H1 (cell line): ENCODE measurements around the gene PGK1. TPM values are rescaled to one million over a fixed set of nuclear protein-coding genes. Genes with fewer than 3 reads are reported as not detected.

Experiments used
- CTCF ChIA-PET: fragments of 300-600 bp; sonication (Branson Sonifier 250); formaldehyde crosslinking; loops from one replicate; lab custom pipeline; 2021; ENCODE audit not compliant: partially characterized antibody; lab: Charles Lee
- POLR2A ChIA-PET: fragments of 300-600 bp; sonication (Branson Sonifier 250); formaldehyde crosslinking; loops from one replicate; lab custom pipeline; 2021; ENCODE audit warnings: inconsistent platforms; ENCODE audit not compliant: partially characterized antibody; lab: Charles Lee
- DNase-seq, 2 experiments: peaks; one replicate each; pipeline versions ENCODE4 v3.0.0 to v3.0.0-alpha.2; 2010 to 2022; ENCODE audit warnings: low spot score in 2 of 2, low read depth in 1 of 2, mixed read lengths in 1 of 2
- FAIRE-seq: peaks from 2 replicates; lab custom pipeline; 2011; peaks lifted over from hg19 to GRCh38; lab: Jason Lieb, UNC
- H2AFZ ChIP-seq: 2 replicates; pipeline ENCODE4 v1.8.1; 2012; ENCODE audit warnings: low read length, inconsistent platforms
- H2AK5ac ChIP-seq: 2 replicates; pipeline ENCODE4 v1.6.1; 2013; ENCODE audit warnings: low read depth, low read length
- H2BK120ac ChIP-seq: replicated peaks from 2 replicates; pipeline ENCODE3; 2013; ENCODE audit warnings: low read depth, low read length, inconsistent platforms
- H2BK12ac ChIP-seq: 2 replicates; pipeline ENCODE4 v1.6.1; 2013; ENCODE audit warnings: low read depth, low read length
- H2BK15ac ChIP-seq: 2 replicates; pipeline ENCODE4 v1.6.1; 2013; ENCODE audit warnings: low read length
- H2BK20ac ChIP-seq: 2 replicates; pipeline ENCODE4 v1.6.1; 2013; ENCODE audit warnings: low read length
- H2BK5ac ChIP-seq: 2 replicates; pipeline ENCODE4 v1.6.1; 2013; ENCODE audit warnings: low read depth, low read length
- H3K14ac ChIP-seq: 2 replicates; pipeline ENCODE4 v1.6.1; 2013; ENCODE audit warnings: inconsistent platforms; ENCODE audit not compliant: insufficient read length
- H3K18ac ChIP-seq: 2 replicates; pipeline ENCODE4 v1.6.1; 2013; ENCODE audit warnings: low read length; ENCODE audit errors: extremely low read depth
- H3K23ac ChIP-seq: 2 replicates; pipeline ENCODE4 v1.6.1; 2013; ENCODE audit warnings: inconsistent platforms; ENCODE audit not compliant: insufficient read length
- H3K23me2 ChIP-seq: 2 replicates; pipeline ENCODE4 v1.6.1; 2013; ENCODE audit warnings: low read depth, low read length
- H3K27ac ChIP-seq: 2 replicates; pipeline ENCODE4 v1.6.1; 2011; ENCODE audit warnings: low read depth, low read length, inconsistent platforms
- H3K27me3 ChIP-seq, 4 experiments: replicated peaks in 1 of 4; 1 replicate in 1 of 4; 2 replicates in 3 of 4; pipeline versions ENCODE4 v1.6.1 to v1.8.1; 2011 to 2013; ENCODE audit warnings: low read length in 3 of 4, mild to moderate bottlenecking in 3 of 4, inconsistent platforms in 2 of 4, mixed read lengths in 2 of 4, moderate library complexity in 1 of 4; ENCODE audit not compliant: control insufficient read depth in 3 of 4, insufficient read depth in 3 of 4; ENCODE audit errors: extremely low read depth in 1 of 4
- H3K36me3 ChIP-seq, 4 experiments: 2 replicates each; pipeline versions ENCODE4 v1.6.1 to v1.8.1; 2011 to 2013; ENCODE audit warnings: mild to moderate bottlenecking in 4 of 4, low read length in 3 of 4, moderate library complexity in 2 of 4, control low read depth in 1 of 4, inconsistent platforms in 1 of 4; ENCODE audit not compliant: insufficient read depth in 4 of 4, control insufficient read depth in 2 of 4
- H3K4ac ChIP-seq: replicated peaks from 2 replicates; pipeline ENCODE3; 2013; ENCODE audit warnings: low read length, low read depth, mixed read lengths, inconsistent platforms; ENCODE audit not compliant: insufficient read length
- H3K4me1 ChIP-seq, 4 experiments: replicated peaks in 1 of 4; 1 replicate in 1 of 4; 2 replicates in 3 of 4; pipeline versions ENCODE4 v1.6.1 to v1.8.1; 2011 to 2013; ENCODE audit warnings: low read length in 3 of 4, inconsistent platforms in 2 of 4, mixed read lengths in 1 of 4; ENCODE audit not compliant: insufficient read depth in 4 of 4, control insufficient read depth in 3 of 4
- H3K4me2 ChIP-seq, 2 experiments: 2 replicates each; pipeline versions ENCODE4 v1.6.1 to v1.8.1; 2011 to 2013; ENCODE audit warnings: low read depth in 2 of 2, low read length in 2 of 2, control low read depth in 1 of 2, inconsistent platforms in 1 of 2, mild to moderate bottlenecking in 1 of 2; ENCODE audit not compliant: insufficient read depth in 1 of 2
- H3K4me3 ChIP-seq, 4 experiments: fragments of 200-600, 300-600 bp in 1 of 4; sonication (generic), shearing (Covaris generic), sonication (Bioruptor Twin) in 1 of 4; 2 replicates each; pipeline versions ENCODE4 v1.5.1 to v1.8.1; 2011 to 2016; ENCODE audit warnings: low read length in 4 of 4, low read depth in 3 of 4, control low read depth in 2 of 4, inconsistent platforms in 2 of 4, mild to moderate bottlenecking in 2 of 4, mixed read lengths in 1 of 4, moderate library complexity in 1 of 4; ENCODE audit not compliant: insufficient read depth in 2 of 4; ENCODE audit errors: extremely low read depth in 1 of 4
- H3K56ac ChIP-seq: replicated peaks from 2 replicates; pipeline ENCODE3; 2013; ENCODE audit warnings: low read depth, mild to moderate bottlenecking, mixed read lengths, low read length, inconsistent platforms; ENCODE audit not compliant: insufficient read length
- H3K79me1 ChIP-seq: 2 replicates; pipeline ENCODE4 v1.6.1; 2013; ENCODE audit warnings: low read depth, low read length, control low read depth
- H3K79me2 ChIP-seq, 2 experiments: 2 replicates each; pipeline versions ENCODE4 v1.6.1 to v1.8.1; 2012 to 2013; ENCODE audit warnings: low read length in 2 of 2, mild to moderate bottlenecking in 2 of 2, inconsistent platforms in 1 of 2; ENCODE audit not compliant: insufficient read depth in 2 of 2, control insufficient read depth in 1 of 2
- H3K9ac ChIP-seq, 4 experiments: replicated peaks in 1 of 4; 1 replicate in 1 of 4; 2 replicates in 3 of 4; pipeline versions ENCODE4 v1.6.1 to v1.8.1; 2011 to 2013; ENCODE audit warnings: low read depth in 3 of 4, low read length in 3 of 4, control low read depth in 2 of 4, mild to moderate bottlenecking in 2 of 4, moderate library complexity in 2 of 4, inconsistent platforms in 1 of 4; ENCODE audit errors: extremely low read depth in 1 of 4
- H3K9me3 ChIP-seq, 2 experiments: 2 replicates each; pipeline versions ENCODE4 v1.6.1 to v1.8.1; 2012 to 2013; ENCODE audit warnings: mild to moderate bottlenecking in 2 of 2, moderate library complexity in 2 of 2, control low read depth in 1 of 2, inconsistent platforms in 1 of 2, low read depth in 1 of 2, low read length in 1 of 2, mixed read lengths in 1 of 2; ENCODE audit not compliant: insufficient read depth in 2 of 2
- H4K20me1 ChIP-seq, 2 experiments: replicated peaks in 1 of 2; 2 replicates each; pipeline versions ENCODE3 to v1.8.1; 2011 to 2013; ENCODE audit warnings: inconsistent platforms in 2 of 2, low read length in 2 of 2, mild to moderate bottlenecking in 1 of 2; ENCODE audit not compliant: insufficient read depth in 2 of 2, control insufficient read depth in 1 of 2
- H4K5ac ChIP-seq: 2 replicates; pipeline ENCODE4 v1.6.1; 2013; ENCODE audit warnings: low read length, low read depth, mixed read lengths, inconsistent platforms; ENCODE audit not compliant: insufficient read length
- H4K8ac ChIP-seq: 2 replicates; pipeline ENCODE4 v1.8.0; 2013; ENCODE audit warnings: mild to moderate bottlenecking, moderate library complexity, low read length, inconsistent platforms; ENCODE audit not compliant: insufficient read depth; ENCODE audit errors: extremely low read depth
- H4K91ac ChIP-seq: replicated peaks from 2 replicates; pipeline ENCODE3; 2013; ENCODE audit warnings: low read length, mixed read lengths, inconsistent platforms; ENCODE audit not compliant: insufficient read length
- ASH2L ChIP-seq: fragments of 200-600, 300-600 bp; sonication (generic); IDR thresholded peaks from one replicate; pipeline ENCODE4 v1.7.1; 2017; ENCODE audit warnings: low read length
- BRCA1 ChIP-seq: IDR thresholded peaks from 2 replicates; pipeline ENCODE4 v1.6.1; 2012; ENCODE audit warnings: low read depth, low read length, improper control_type of control experiment
- CBX5 ChIP-seq: fragments of 300-800, 300-1000 bp; sonication (generic); IDR thresholded peaks from 2 replicates; pipeline ENCODE4 v1.7.1; 2016; ENCODE audit warnings: antibody characterized with exemption, low read length, low read depth
- CHD1 ChIP-seq: IDR thresholded peaks from 2 replicates; pipeline ENCODE4 v1.6.1; 2012; ENCODE audit warnings: low read depth, low read length, improper control_type of control experiment
- E2F6 ChIP-seq: IDR thresholded peaks from 2 replicates; pipeline ENCODE4 v1.6.1; 2012; ENCODE audit warnings: inconsistent platforms
- FOSL1 ChIP-seq: IDR thresholded peaks from 2 replicates; pipeline ENCODE4 v1.6.1; 2011; ENCODE audit warnings: mild to moderate bottlenecking, low read depth, low read length, moderate library complexity; ENCODE audit not compliant: insufficient read depth
- HDAC2 ChIP-seq, 2 experiments: fragments of 300-600 bp in 1 of 2; sonication (generic) in 1 of 2; IDR thresholded peaks; 2 replicates each; pipeline ENCODE4 v1.6.1; 2011 to 2012; ENCODE audit warnings: low read depth in 2 of 2, low read length in 2 of 2, mild to moderate bottlenecking in 2 of 2, moderate library complexity in 2 of 2, borderline replicate concordance in 1 of 2, inconsistent platforms in 1 of 2
- HDAC6 ChIP-seq: IDR thresholded peaks from one replicate; pipeline ENCODE4 v1.7.1; 2012; ENCODE audit warnings: low read depth, mild to moderate bottlenecking, inconsistent platforms, low read length, moderate library complexity
- JUN ChIP-seq: IDR thresholded peaks from 2 replicates; pipeline ENCODE4 v1.6.1; 2011; ENCODE audit warnings: low read depth, mild to moderate bottlenecking, improper control_type of control experiment, low read length
- KDM5A ChIP-seq: fragments of 200-600 bp; IDR thresholded peaks from 2 replicates; pipeline ENCODE4 v1.7.1; 2012; ENCODE audit warnings: mild to moderate bottlenecking, low read length, inconsistent platforms, mixed read lengths
- MAFK ChIP-seq: IDR thresholded peaks from 2 replicates; pipeline ENCODE4 v1.6.1; 2012; ENCODE audit warnings: low read depth, mild to moderate bottlenecking, improper control_type of control experiment, low read length
- RXRA ChIP-seq: IDR thresholded peaks from 2 replicates; pipeline ENCODE4 v1.6.1; 2011; ENCODE audit warnings: low read depth, mild to moderate bottlenecking, low read length, moderate library complexity; ENCODE audit not compliant: insufficient read depth
- SP4 ChIP-seq: IDR thresholded peaks from 2 replicates; pipeline ENCODE4 v1.6.1; 2012; ENCODE audit warnings: low read length, inconsistent platforms
- TBP ChIP-seq: IDR thresholded peaks from 2 replicates; pipeline ENCODE4 v1.6.1; 2011; ENCODE audit warnings: low read depth, low read length, improper control_type of control experiment
- TCF12 ChIP-seq: IDR thresholded peaks from 2 replicates; pipeline ENCODE4 v1.6.1; 2011; ENCODE audit warnings: low read depth, mild to moderate bottlenecking, low read length
- TEAD4 ChIP-seq: IDR thresholded peaks from 2 replicates; pipeline ENCODE4 v1.6.1; 2012; ENCODE audit warnings: low read depth, low read length, inconsistent platforms, mixed read lengths
- YY1 ChIP-seq: IDR thresholded peaks from 2 replicates; pipeline ENCODE4 v1.6.1; 2011; ENCODE audit warnings: low read depth, mild to moderate bottlenecking, low read length
- polyA plus RNA-seq, 7 experiments: library from polyadenylated mRNA; depleted of rRNA in 3 of 7; stranded (reverse) in 5 of 7; unstranded in 2 of 7; fragments of >200 nt in 5 of 7; fragments of 200-250 nt in 2 of 7; gene quantifications; 1 replicate in 5 of 7; 2 replicates in 1 of 7; 4 replicates in 1 of 7; pipeline versions ENCODE4 v1.2.1 to v1.2.3, GENCODE V29; 2011 to 2013; ENCODE audit warnings: missing spikeins in 2 of 7, mixed read lengths in 2 of 7
- total RNA-seq: library from RNA; stranded (reverse); fragmentation: NEBNext Ultra II Directional; extraction: Animal tissue kit (Norgen Biotek cat#: 25700); gene quantifications from 2 replicates; pipeline ENCODE4 v1.2.1, GENCODE V29; 2021

Gene PGK1
- total and polyA plus RNA-seq, 2 of the 8 experiments (the other 6 are each of a cell fraction or from before 2014, with no cell fraction given), result 328 to 427 TPM

GRCh38 chrX:78063687-78064086 lies 40.4 kb upstream of the PGK1 start:
- H2AK5ac ChIP-seq, result no peak overlapping the region
- H4K8ac ChIP-seq, result no peak overlapping the region
- H3K56ac ChIP-seq, result no peak overlapping the region
- H2BK15ac ChIP-seq, result no peak overlapping the region
- no peak overlapping the region for H4K91ac ChIP-seq
- H3K4me2 ChIP-seq, result no peak overlapping the region
- H3K23me2 ChIP-seq, result no peaks in the 10 kb centered on the region
- H3K27me3 ChIP-seq, result no peaks in the 10 kb centered on the region
- no peak overlapping the region for H2BK120ac ChIP-seq
- no peaks in the 10 kb centered on the region for H3K79me1 ChIP-seq
- no peak overlapping the region for H2BK12ac ChIP-seq
- H2AFZ ChIP-seq, result no peak overlapping the region
- H3K79me2 ChIP-seq, result no peaks in the 10 kb centered on the region
- no peak overlapping the region for H4K5ac ChIP-seq
- DNase-seq (no peak), FAIRE-seq (no peak)
- H3K18ac ChIP-seq, result no peak overlapping the region
- H3K27ac ChIP-seq, result no peak overlapping the region
- H4K20me1 ChIP-seq, result no peaks in the 10 kb centered on the region
- H3K4ac ChIP-seq, result no peak overlapping the region
- H2BK5ac ChIP-seq, result no peak overlapping the region
- no peak overlapping the region for H2BK20ac ChIP-seq
- H3K4me1 ChIP-seq, result no peaks in the 10 kb centered on the region
- ChIA-PET POLR2A (no interaction called here), CTCF (interaction anchor here (0.6 kb wide), 1 partner anchor 1507 kb away, joined by 3 read pairs; no protein-coding TSS in a partner anchor)
- H3K23ac ChIP-seq, result no peak overlapping the region
- H3K14ac ChIP-seq, result no peak overlapping the region
- H3K9me3 ChIP-seq, result peaks cover 0 to 3% of the 10 kb centered on the region in 2 experiments; a peak in 1 of 4 replicates
- no peak overlapping the region for H3K9ac ChIP-seq
- H3K36me3 ChIP-seq, result no peaks in the 10 kb centered on the region
- no peak overlapping the region for H3K4me3 ChIP-seq
- TF ChIP-seq CHD1, result no peak
- no peak for TF ChIP-seq CBX5
- no peak for TF ChIP-seq HDAC6
- TF ChIP-seq JUN, result no peak
- TF ChIP-seq YY1, result no peak
- no peak for TF ChIP-seq KDM5A
- TF ChIP-seq BRCA1, result no peak
- TF ChIP-seq TCF12, result no peak
- TF ChIP-seq FOSL1, result no peak
- no peak for TF ChIP-seq TBP
- TF ChIP-seq MAFK, result no peak
- TF ChIP-seq TEAD4, result no peak
- no peak for TF ChIP-seq RXRA
- no peak for TF ChIP-seq ASH2L
- no peak for TF ChIP-seq E2F6
- no peak for TF ChIP-seq SP4
- TF ChIP-seq HDAC2 (IDR thresholded peaks at IDR 0.05; ENCODE audit: borderline replicate concordance in 1 of 2, low read depth in 2 of 2, low read length in 2 of 2), result no peak
